GM23338 (cell line): Measurements from ENCODE around the gene SNCB. TPM values are rescaled to one million over a fixed set of nuclear protein-coding genes. Genes with fewer than 3 reads are reported as not detected.

ENCODE experiments used
- ATAC-seq: fragments of 200-7000 bp; cut with Tn5 transposase; 3 replicates; pipeline ENCODE4 v1.9.1; 2020
- DNase-seq: peaks from one replicate; pipeline ENCODE4 v3.0.0-alpha.2; 2015; ENCODE audit warnings: low spot score
- H2AFZ ChIP-seq: fragments of 200-600 bp; sonication (generic); 2 replicates; pipeline ENCODE4 v1.8.0; 2016; ENCODE audit warnings: antibody characterized with exemption, mild to moderate bottlenecking, moderate library complexity
- H3F3A ChIP-seq: fragments of 200-600 bp; sonication (generic); replicated peaks from 2 replicates; pipeline ENCODE4 v1.8.0; 2017; ENCODE audit warnings: antibody characterized with exemption, mixed run types, low read depth
- H3K27ac ChIP-seq: fragments of 200-600 bp; sonication (generic); 2 replicates; pipeline ENCODE4 v1.6.1; 2016; ENCODE audit warnings: low read depth
- H3K27me3 ChIP-seq: fragments of 200-600 bp; sonication (generic); 2 replicates; pipeline ENCODE4 v1.8.0; 2016; ENCODE audit warnings: mild to moderate bottlenecking, mixed run types, moderate library complexity; ENCODE audit not compliant: insufficient read depth
- H3K36me3 ChIP-seq: fragments of 200-600 bp; sonication (generic); 2 replicates; pipeline ENCODE4 v1.8.0; 2016; ENCODE audit warnings: mild to moderate bottlenecking; ENCODE audit not compliant: insufficient read depth
- H3K4me1 ChIP-seq: fragments of 200-600 bp; sonication (generic); 2 replicates; pipeline ENCODE4 v1.8.0; 2016; ENCODE audit warnings: mild to moderate bottlenecking, moderate library complexity; ENCODE audit not compliant: insufficient read depth
- H3K4me2 ChIP-seq: fragments of 200-600 bp; sonication (generic); 2 replicates; pipeline ENCODE4 v1.7.1; 2017; ENCODE audit warnings: mixed run types
- H3K4me3 ChIP-seq: fragments of 200-600 bp; sonication (generic); 2 replicates; pipeline ENCODE4 v1.6.1; 2016; ENCODE audit warnings: mixed run types
- H3K79me2 ChIP-seq: fragments of 200-600 bp; sonication (generic); replicated peaks from 2 replicates; pipeline ENCODE4 v1.8.0; 2017; ENCODE audit warnings: mild to moderate bottlenecking; ENCODE audit not compliant: insufficient read depth
- H3K9me2 ChIP-seq: fragments of 200-600 bp; sonication (generic); 2 replicates; pipeline ENCODE4 v1.8.0; 2017; ENCODE audit not compliant: insufficient read depth
- H4K20me1 ChIP-seq: fragments of 200-600 bp; sonication (generic); replicated peaks from 2 replicates; pipeline ENCODE4 v1.8.0; 2017; ENCODE audit warnings: mild to moderate bottlenecking; ENCODE audit not compliant: insufficient read depth
- H3K27ac Mint-ChIP-seq: 2 replicates; pipeline ENCODE4 v1.8.0; 2020; ENCODE audit warnings: inconsistent platforms, mild to moderate bottlenecking, moderate library complexity, mixed read lengths
- H3K27me3 Mint-ChIP-seq: 3 replicates; pipeline ENCODE4 v1.8.0; 2022; ENCODE audit warnings: low read depth, mild to moderate bottlenecking, moderate library complexity, mixed read lengths, inconsistent platforms; ENCODE audit not compliant: insufficient read depth, poor library complexity
- H3K36me3 Mint-ChIP-seq: 3 replicates; pipeline ENCODE4 v1.8.0; 2021; ENCODE audit warnings: low read depth, mild to moderate bottlenecking, inconsistent platforms, moderate library complexity, mixed read lengths
- H3K4me1 Mint-ChIP-seq: 3 replicates; pipeline ENCODE4 v1.8.0; 2020; ENCODE audit warnings: mild to moderate bottlenecking, inconsistent platforms, mixed read lengths
- H3K4me3 Mint-ChIP-seq: 3 replicates; pipeline ENCODE4 v1.8.0; 2021; ENCODE audit warnings: moderate library complexity, mild to moderate bottlenecking, inconsistent platforms, mixed read lengths
- H3K9me3 Mint-ChIP-seq: 3 replicates; pipeline ENCODE4 v1.8.0; 2020; ENCODE audit warnings: moderate library complexity, mild to moderate bottlenecking, inconsistent platforms, mixed read lengths
- CREB1 ChIP-seq: fragments of 250-450 bp; sonication (Bioruptor Pico); IDR thresholded peaks from 2 replicates; pipeline ENCODE4 v1.5.0; 2020; ENCODE audit warnings: low read depth, mild to moderate bottlenecking, moderate library complexity
- EZH2phosphoT487 ChIP-seq: fragments of 200-600 bp; sonication (generic); IDR thresholded peaks from one replicate; pipeline ENCODE4 v1.8.1; 2018; ENCODE audit warnings: antibody characterized with exemption; ENCODE audit not compliant: unreplicated experiment
- STAT1 ChIP-seq: IDR thresholded peaks from one replicate; pipeline ENCODE4 v1.6.1; 2016; ENCODE audit warnings: antibody characterized with exemption; ENCODE audit not compliant: unreplicated experiment
- polyA plus RNA-seq: library from polyadenylated mRNA; unstranded; fragments of >200 nt; fragmentation: Nextera tagmentation; extraction: Ambion mirVana; gene quantifications from 2 replicates; pipeline ENCODE4 v1.2.1, GENCODE V29; 2016
- total RNA-seq: library from RNA; depleted of rRNA; stranded (reverse); fragments of >200 nt; shearing (Covaris generic); gene quantifications from 2 replicates; pipeline ENCODE4 v1.2.3, GENCODE V29; 2014
- TF ChIP-seq, protein P1 (sequence below): fragments of 250-450 bp; sonication (Bioruptor Pico); IDR thresholded peaks from 2 replicates; pipeline ENCODE4 v1.5.0; 2020; ENCODE audit warnings: mild to moderate bottlenecking, moderate library complexity
- TF ChIP-seq, protein P2 (sequence below), 2 experiments: fragments of 200-600 bp in 1 of 2; sonication (generic) in 1 of 2; conservative IDR thresholded peaks; 2 replicates each; pipeline versions ENCODE4 v1.5.1 to v1.6.1; 2016 to 2017; ENCODE audit warnings: antibody characterized with exemption in 2 of 2, low read depth in 2 of 2, mild to moderate bottlenecking in 2 of 2, moderate library complexity in 1 of 2

SNCB gene
- total and polyA plus RNA-seq, 2 experiments from 2014 or later = 3.6 to 13.5 TPM

DNA sequence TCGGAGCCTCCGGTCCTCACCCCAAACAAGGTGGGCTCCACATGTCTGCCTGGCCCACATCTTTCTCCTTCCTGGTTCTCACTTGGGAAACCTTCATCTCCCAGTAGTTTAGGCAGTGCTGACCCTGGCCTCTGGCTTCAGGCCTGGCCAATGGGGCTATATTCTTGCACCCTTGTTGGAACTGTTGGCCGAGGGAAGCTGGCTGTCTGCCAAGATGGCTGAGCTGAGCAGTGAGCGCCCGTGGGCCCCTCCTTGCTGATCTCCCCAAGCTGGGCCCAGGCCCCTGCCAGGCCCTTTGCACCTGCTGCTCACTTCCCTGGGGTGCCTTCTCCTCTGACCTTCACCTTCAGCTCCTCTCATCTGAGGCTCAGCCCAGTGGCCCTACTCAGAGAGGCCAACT, 48.2 kb upstream of the SNCB start:
- Mint-ChIP-seq H3K4me1 (peaks cover 16% of the 10 kb centered on the region), H3K27me3 (peaks cover 22% of the 10 kb centered on the region), H3K27ac (no peak overlapping the region), H3K9me3 (no peaks in the 10 kb centered on the region; the same call in 2 of the 3 replicates), H3K4me3 (no peak overlapping the region), H3K36me3 (no peaks in the 10 kb centered on the region)
- H4K20me1 ChIP-seq = no peaks in the 10 kb centered on the region
- no peak overlapping the region for H3K4me2 ChIP-seq
- no peak overlapping the region for H2AFZ ChIP-seq
- H3K9me2 ChIP-seq = no peaks in the 10 kb centered on the region
- DNase-seq (no peak), ATAC-seq (no peak)
- no peaks in the 10 kb centered on the region for H3K79me2 ChIP-seq
- no peaks in the 10 kb centered on the region for H3F3A ChIP-seq
- H3K4me3 ChIP-seq = no peak overlapping the region
- peaks cover 22% of the 10 kb centered on the region for H3K27me3 ChIP-seq
- H3K36me3 ChIP-seq = no peaks in the 10 kb centered on the region
- H3K4me1 ChIP-seq = 0 out of 2 replicates have a peak, but pooled peaks cover 3% of the 10 kb centered on the region
- H3K27ac ChIP-seq = no peak overlapping the region
- TF ChIP-seq, protein P1, sequence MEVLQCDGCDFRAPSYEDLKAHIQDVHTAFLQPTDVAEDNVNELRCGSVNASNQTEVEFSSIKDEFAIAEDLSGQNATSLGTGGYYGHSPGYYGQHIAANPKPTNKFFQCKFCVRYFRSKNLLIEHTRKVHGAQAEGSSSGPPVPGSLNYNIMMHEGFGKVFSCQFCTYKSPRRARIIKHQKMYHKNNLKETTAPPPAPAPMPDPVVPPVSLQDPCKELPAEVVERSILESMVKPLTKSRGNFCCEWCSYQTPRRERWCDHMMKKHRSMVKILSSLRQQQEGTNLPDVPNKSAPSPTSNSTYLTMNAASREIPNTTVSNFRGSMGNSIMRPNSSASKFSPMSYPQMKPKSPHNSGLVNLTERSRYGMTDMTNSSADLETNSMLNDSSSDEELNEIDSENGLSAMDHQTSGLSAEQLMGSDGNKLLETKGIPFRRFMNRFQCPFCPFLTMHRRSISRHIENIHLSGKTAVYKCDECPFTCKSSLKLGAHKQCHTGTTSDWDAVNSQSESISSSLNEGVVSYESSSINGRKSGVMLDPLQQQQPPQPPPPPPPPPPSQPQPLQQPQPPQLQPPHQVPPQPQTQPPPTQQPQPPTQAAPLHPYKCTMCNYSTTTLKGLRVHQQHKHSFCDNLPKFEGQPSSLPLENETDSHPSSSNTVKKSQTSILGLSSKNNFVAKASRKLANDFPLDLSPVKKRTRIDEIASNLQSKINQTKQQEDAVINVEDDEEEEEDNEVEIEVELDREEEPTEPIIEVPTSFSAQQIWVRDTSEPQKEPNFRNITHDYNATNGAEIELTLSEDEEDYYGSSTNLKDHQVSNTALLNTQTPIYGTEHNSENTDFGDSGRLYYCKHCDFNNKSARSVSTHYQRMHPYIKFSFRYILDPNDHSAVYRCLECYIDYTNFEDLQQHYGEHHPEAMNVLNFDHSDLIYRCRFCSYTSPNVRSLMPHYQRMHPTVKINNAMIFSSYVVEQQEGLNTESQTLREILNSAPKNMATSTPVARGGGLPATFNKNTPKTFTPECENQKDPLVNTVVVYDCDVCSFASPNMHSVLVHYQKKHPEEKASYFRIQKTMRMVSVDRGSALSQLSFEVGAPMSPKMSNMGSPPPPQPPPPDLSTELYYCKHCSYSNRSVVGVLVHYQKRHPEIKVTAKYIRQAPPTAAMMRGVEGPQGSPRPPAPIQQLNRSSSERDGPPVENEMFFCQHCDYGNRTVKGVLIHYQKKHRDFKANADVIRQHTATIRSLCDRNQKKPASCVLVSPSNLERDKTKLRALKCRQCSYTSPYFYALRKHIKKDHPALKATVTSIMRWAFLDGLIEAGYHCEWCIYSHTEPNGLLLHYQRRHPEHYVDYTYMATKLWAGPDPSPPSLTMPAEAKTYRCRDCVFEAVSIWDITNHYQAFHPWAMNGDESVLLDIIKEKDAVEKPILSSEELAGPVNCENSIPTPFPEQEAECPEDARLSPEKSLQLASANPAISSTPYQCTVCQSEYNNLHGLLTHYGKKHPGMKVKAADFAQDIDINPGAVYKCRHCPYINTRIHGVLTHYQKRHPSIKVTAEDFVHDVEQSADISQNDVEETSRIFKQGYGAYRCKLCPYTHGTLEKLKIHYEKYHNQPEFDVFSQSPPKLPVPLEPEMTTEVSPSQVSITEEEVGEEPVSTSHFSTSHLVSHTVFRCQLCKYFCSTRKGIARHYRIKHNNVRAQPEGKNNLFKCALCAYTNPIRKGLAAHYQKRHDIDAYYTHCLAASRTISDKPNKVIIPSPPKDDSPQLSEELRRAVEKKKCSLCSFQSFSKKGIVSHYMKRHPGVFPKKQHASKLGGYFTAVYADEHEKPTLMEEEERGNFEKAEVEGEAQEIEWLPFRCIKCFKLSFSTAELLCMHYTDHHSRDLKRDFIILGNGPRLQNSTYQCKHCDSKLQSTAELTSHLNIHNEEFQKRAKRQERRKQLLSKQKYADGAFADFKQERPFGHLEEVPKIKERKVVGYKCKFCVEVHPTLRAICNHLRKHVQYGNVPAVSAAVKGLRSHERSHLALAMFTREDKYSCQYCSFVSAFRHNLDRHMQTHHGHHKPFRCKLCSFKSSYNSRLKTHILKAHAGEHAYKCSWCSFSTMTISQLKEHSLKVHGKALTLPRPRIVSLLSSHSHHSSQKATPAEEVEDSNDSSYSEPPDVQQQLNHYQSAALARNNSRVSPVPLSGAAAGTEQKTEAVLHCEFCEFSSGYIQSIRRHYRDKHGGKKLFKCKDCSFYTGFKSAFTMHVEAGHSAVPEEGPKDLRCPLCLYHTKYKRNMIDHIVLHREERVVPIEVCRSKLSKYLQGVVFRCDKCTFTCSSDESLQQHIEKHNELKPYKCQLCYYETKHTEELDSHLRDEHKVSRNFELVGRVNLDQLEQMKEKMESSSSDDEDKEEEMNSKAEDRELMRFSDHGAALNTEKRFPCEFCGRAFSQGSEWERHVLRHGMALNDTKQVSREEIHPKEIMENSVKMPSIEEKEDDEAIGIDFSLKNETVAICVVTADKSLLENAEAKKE (CRISPR knock-in tag) = no peak
- no peak for TF ChIP-seq STAT1
- no peak for TF ChIP-seq CREB1 (CRISPR knock-in tag)
- TF ChIP-seq EZH2phosphoT487 = no peak
- TF ChIP-seq, protein P2, sequence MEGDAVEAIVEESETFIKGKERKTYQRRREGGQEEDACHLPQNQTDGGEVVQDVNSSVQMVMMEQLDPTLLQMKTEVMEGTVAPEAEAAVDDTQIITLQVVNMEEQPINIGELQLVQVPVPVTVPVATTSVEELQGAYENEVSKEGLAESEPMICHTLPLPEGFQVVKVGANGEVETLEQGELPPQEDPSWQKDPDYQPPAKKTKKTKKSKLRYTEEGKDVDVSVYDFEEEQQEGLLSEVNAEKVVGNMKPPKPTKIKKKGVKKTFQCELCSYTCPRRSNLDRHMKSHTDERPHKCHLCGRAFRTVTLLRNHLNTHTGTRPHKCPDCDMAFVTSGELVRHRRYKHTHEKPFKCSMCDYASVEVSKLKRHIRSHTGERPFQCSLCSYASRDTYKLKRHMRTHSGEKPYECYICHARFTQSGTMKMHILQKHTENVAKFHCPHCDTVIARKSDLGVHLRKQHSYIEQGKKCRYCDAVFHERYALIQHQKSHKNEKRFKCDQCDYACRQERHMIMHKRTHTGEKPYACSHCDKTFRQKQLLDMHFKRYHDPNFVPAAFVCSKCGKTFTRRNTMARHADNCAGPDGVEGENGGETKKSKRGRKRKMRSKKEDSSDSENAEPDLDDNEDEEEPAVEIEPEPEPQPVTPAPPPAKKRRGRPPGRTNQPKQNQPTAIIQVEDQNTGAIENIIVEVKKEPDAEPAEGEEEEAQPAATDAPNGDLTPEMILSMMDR (conservative IDR thresholded peaks at IDR 0.05; ENCODE audit: low read depth in 2 of 2) = no peak
